Activated T-cell treated with anti-CD3 and anti-CD28 coated beads, Interleukin-2, amount 50 U/mL, for 24 hours (primary cell): ENCODE results near the gene ANKRD33B.

Source experiments
- DNase-seq: peaks from one replicate; pipeline ENCODE4 v3.0.0-alpha.2; 2020
- H3K27ac Mint-ChIP-seq: 2 replicates; pipeline ENCODE4 v1.8.0; 2020; ENCODE audit warnings: mild to moderate bottlenecking, mixed read lengths
- H3K27me3 Mint-ChIP-seq: 2 replicates; pipeline ENCODE4 v1.8.0; 2020; ENCODE audit warnings: mixed read lengths
- H3K36me3 Mint-ChIP-seq: 2 replicates; pipeline ENCODE4 v1.8.0; 2020; ENCODE audit warnings: low read depth, mixed read lengths
- H3K4me1 Mint-ChIP-seq: 2 replicates; pipeline ENCODE4 v1.8.0; 2020; ENCODE audit warnings: low read depth, mixed read lengths
- H3K4me3 Mint-ChIP-seq: 2 replicates; pipeline ENCODE4 v1.8.0; 2020; ENCODE audit warnings: mild to moderate bottlenecking, moderate library complexity, mixed read lengths
- H3K9me3 Mint-ChIP-seq: 2 replicates; pipeline ENCODE4 v1.8.0; 2020; ENCODE audit warnings: mixed read lengths

Gene ANKRD33B

GRCh38 chr5:10681731-10682679 lies 118.1 kb downstream of the ANKRD33B start:
- Mint-ChIP-seq H3K4me1 (peaks cover 4% of the 10 kb centered on the region), H3K27me3 (no peaks in the 10 kb centered on the region), H3K9me3 (peaks cover 9% of the 10 kb centered on the region), H3K4me3 (no peak overlapping the region), H3K36me3 (peaks cover 88% of the 10 kb centered on the region), H3K27ac (no peak overlapping the region)
- no peak for DNase-seq

- Mint-ChIP-seq H3K27me3 (no peaks in the 10 kb centered on the region), H3K27ac (no peak overlapping the region), H3K36me3 (peaks cover 80% of the 10 kb centered on the region), H3K4me3 (no peak overlapping the region), H3K4me1 (peaks cover 4% of the 10 kb centered on the region), H3K9me3 (peaks cover under 1% of the 10 kb centered on the region)
- DNase-seq: no peak
Measured at GRCh38 chr5:10682801-10683525, 119.1 kb downstream of the ANKRD33B start.

- peaks cover 71% of the 10 kb centered on the region for H3K36me3 Mint-ChIP-seq
- DNase-seq: no peak
- no peaks in the 10 kb centered on the region for H3K27me3 Mint-ChIP-seq
- peaks cover 4% of the 10 kb centered on the region for H3K4me1 Mint-ChIP-seq
- no peak overlapping the region for H3K4me3 Mint-ChIP-seq
- no peaks in the 10 kb centered on the region for H3K9me3 Mint-ChIP-seq
- H3K27ac Mint-ChIP-seq: peak overlapping the region; percentile 50
Measured at GRCh38 chr5:10684303-10685086, 120.6 kb downstream of the ANKRD33B start.

GRCh38 chr5:10685115-10685521 lies 121.2 kb downstream of the ANKRD33B start:
- H3K27me3 Mint-ChIP-seq: no peaks in the 10 kb centered on the region
- no peak overlapping the region for H3K27ac Mint-ChIP-seq
- H3K4me1 Mint-ChIP-seq: peaks cover 4% of the 10 kb centered on the region
- no peak for DNase-seq
- no peaks in the 10 kb centered on the region for H3K9me3 Mint-ChIP-seq
- peaks cover 68% of the 10 kb centered on the region for H3K36me3 Mint-ChIP-seq
- H3K4me3 Mint-ChIP-seq: no peak overlapping the region

- Mint-ChIP-seq H3K36me3 (peaks cover 55% of the 10 kb centered on the region), H3K4me1 (peaks cover 4% of the 10 kb centered on the region), H3K9me3 (no peaks in the 10 kb centered on the region), H3K4me3 (no peak overlapping the region), H3K27ac (no peak overlapping the region), H3K27me3 (no peaks in the 10 kb centered on the region)
- DNase-seq: no peak
Measured at GRCh38 chr5:10686890-10687289, 123.0 kb downstream of the ANKRD33B start.

- H3K9me3 Mint-ChIP-seq: no peaks in the 10 kb centered on the region
- no peak overlapping the region for H3K4me3 Mint-ChIP-seq
- peaks cover 4% of the 10 kb centered on the region for H3K4me1 Mint-ChIP-seq
- DNase-seq: no peak
- peaks cover 44% of the 10 kb centered on the region for H3K36me3 Mint-ChIP-seq
- no peaks in the 10 kb centered on the region for H3K27me3 Mint-ChIP-seq
- H3K27ac Mint-ChIP-seq: no peak overlapping the region
Measured at GRCh38 chr5:10688651-10689171, 124.8 kb downstream of the ANKRD33B start.

GRCh38 chr5:10689391-10690081 lies 125.7 kb downstream of the ANKRD33B start:
- Mint-ChIP-seq H3K36me3 (peaks cover 43% of the 10 kb centered on the region), H3K9me3 (no peaks in the 10 kb centered on the region), H3K27me3 (no peaks in the 10 kb centered on the region), H3K4me1 (peaks cover 4% of the 10 kb centered on the region), H3K4me3 (no peak overlapping the region), H3K27ac (peak overlapping the region; percentile 35)
- DNase-seq: no peak

GRCh38 chr5:10690460-10691440 lies 126.9 kb downstream of the ANKRD33B start:
- Mint-ChIP-seq H3K4me3 (no peak overlapping the region), H3K4me1 (peaks cover 2% of the 10 kb centered on the region), H3K27ac (no peak overlapping the region), H3K9me3 (no peaks in the 10 kb centered on the region), H3K27me3 (no peaks in the 10 kb centered on the region), H3K36me3 (peaks cover 37% of the 10 kb centered on the region)
- no peak for DNase-seq

- H3K27me3 Mint-ChIP-seq: no peaks in the 10 kb centered on the region
- no peak for DNase-seq
- no peak overlapping the region for H3K27ac Mint-ChIP-seq
- H3K9me3 Mint-ChIP-seq: no peaks in the 10 kb centered on the region
- H3K4me3 Mint-ChIP-seq: no peak overlapping the region
- H3K36me3 Mint-ChIP-seq: peaks cover 30% of the 10 kb centered on the region
- H3K4me1 Mint-ChIP-seq: peaks cover 15% of the 10 kb centered on the region
Measured at GRCh38 chr5:10691826-10692785, 128.2 kb downstream of the ANKRD33B start.

GRCh38 chr5:10695055-10695649 lies 131.3 kb downstream of the ANKRD33B start:
- H3K9me3 Mint-ChIP-seq: no peaks in the 10 kb centered on the region
- H3K4me1 Mint-ChIP-seq: peaks cover 28% of the 10 kb centered on the region
- no peak overlapping the region for H3K4me3 Mint-ChIP-seq
- H3K36me3 Mint-ChIP-seq: peaks cover 24% of the 10 kb centered on the region
- no peaks in the 10 kb centered on the region for H3K27me3 Mint-ChIP-seq
- H3K27ac Mint-ChIP-seq: no peak overlapping the region
- DNase-seq: no peak

GRCh38 chr5:10695759-10696543 lies 132.1 kb downstream of the ANKRD33B start:
- Mint-ChIP-seq H3K9me3 (no peaks in the 10 kb centered on the region), H3K4me3 (no peak overlapping the region)
- DNase-seq: no peak

More at GRCh38 chr5:10695759-10696543, 132.1 kb downstream of the ANKRD33B start:
- peaks cover 31% of the 10 kb centered on the region for H3K4me1 Mint-ChIP-seq
- no peaks in the 10 kb centered on the region for H3K27me3 Mint-ChIP-seq
- H3K27ac Mint-ChIP-seq: peak overlapping the region; percentile 41
- peaks cover 26% of the 10 kb centered on the region for H3K36me3 Mint-ChIP-seq
